HUES48 (cell line): ENCODE results near the gene CRIP2.

ENCODE experiments used
- H3K27ac ChIP-seq: one replicate; pipeline ENCODE4 v1.7.0; 2013; ENCODE audit warnings: low read depth, low read length, inconsistent platforms
- H3K27me3 ChIP-seq: 2 replicates; pipeline ENCODE4 v1.6.1; 2013; ENCODE audit warnings: mild to moderate bottlenecking, low read length; ENCODE audit not compliant: control insufficient read depth, insufficient read depth
- H3K36me3 ChIP-seq: 2 replicates; pipeline ENCODE4 v1.6.1; 2013; ENCODE audit warnings: low read length; ENCODE audit not compliant: control insufficient read depth, insufficient read depth
- H3K4me1 ChIP-seq: 2 replicates; pipeline ENCODE4 v1.6.1; 2013; ENCODE audit warnings: mild to moderate bottlenecking, low read length; ENCODE audit not compliant: control insufficient read depth, insufficient read depth
- H3K4me3 ChIP-seq: 2 replicates; pipeline ENCODE4 v1.5.1; 2013; ENCODE audit warnings: mild to moderate bottlenecking, low read depth, low read length
- H3K9ac ChIP-seq: 2 replicates; pipeline ENCODE4 v1.6.1; 2013; ENCODE audit warnings: mild to moderate bottlenecking, low read depth, low read length, moderate library complexity
- H3K9me3 ChIP-seq: 2 replicates; pipeline ENCODE4 v1.6.1; 2013; ENCODE audit warnings: low read length; ENCODE audit not compliant: control insufficient read depth, insufficient read depth

The CRIP2 gene

GRCh38 chr14:105491366-105491973, 16.8 kb downstream of the CRIP2 start:
- H3K27ac ChIP-seq = peak overlapping the region; percentile 87
- H3K4me1 ChIP-seq = no peaks in the 10 kb centered on the region; the same call in 1 of the 2 replicates
- no peaks in the 10 kb centered on the region; the same call in 1 of the 2 replicates for H3K36me3 ChIP-seq
- H3K27me3 ChIP-seq = peaks cover 37% of the 10 kb centered on the region
- H3K9ac ChIP-seq = peak overlapping the region; percentile 35; the same call in 1 of the 2 replicates
- peak overlapping the region; percentile 81 for H3K4me3 ChIP-seq
- H3K9me3 ChIP-seq = peaks cover 3% of the 10 kb centered on the region; the same call in 1 of the 2 replicates

DNA sequence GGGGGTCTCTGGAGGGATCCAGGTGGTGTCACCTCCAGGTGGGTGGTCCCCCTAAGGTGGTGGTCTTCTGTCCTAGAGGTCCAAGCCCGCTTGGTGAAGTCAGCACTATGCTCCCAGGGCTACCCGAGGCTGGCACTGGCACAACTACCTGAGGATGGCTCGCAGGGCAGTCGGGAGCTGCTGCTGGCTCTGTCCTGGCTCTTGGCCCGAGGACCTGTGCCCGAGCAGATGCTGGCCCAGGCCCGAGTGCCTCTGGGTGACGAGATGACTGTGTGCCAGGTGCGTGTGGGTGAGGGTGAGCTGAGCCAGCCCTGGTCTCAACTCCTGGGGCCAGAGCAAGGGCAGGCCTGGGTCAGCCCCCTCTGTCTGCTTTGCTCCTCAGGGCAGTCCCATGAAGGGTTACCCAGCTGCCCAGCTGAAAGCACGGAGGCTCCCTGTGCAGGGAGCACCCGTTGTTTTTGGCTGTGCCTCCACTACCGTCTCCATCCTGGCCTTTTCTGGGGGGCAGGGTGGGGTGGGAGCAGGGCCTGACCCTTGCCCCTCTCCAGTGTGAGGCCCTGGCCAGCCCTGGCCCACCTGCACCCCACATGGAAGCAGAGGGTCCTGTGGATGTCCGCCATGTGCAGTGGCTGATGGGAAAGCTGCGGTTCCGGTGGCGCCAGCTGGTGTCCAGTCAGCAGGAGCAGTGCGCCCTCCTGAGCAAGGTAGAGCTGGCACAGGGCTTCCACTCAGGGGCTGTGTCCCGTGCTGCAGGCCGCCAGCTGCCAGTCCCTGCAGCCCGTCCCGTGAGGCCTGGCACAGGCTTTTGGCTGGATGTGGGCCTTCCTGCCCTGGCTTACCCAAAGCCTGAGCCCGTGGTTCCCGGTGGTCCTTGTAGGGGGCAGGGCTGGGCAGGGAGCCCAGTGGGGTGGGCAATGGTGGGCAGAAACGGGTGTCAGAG, 17.7 kb downstream of the CRIP2 start:
- H3K9me3 ChIP-seq = peaks cover 3% of the 10 kb centered on the region; the same call in 1 of the 2 replicates
- no peaks in the 10 kb centered on the region; the same call in 1 of the 2 replicates for H3K4me1 ChIP-seq
- no peak overlapping the region for H3K27ac ChIP-seq
- no peaks in the 10 kb centered on the region; the same call in 1 of the 2 replicates for H3K36me3 ChIP-seq
- peaks cover 29% of the 10 kb centered on the region for H3K27me3 ChIP-seq
- H3K9ac ChIP-seq = no peak overlapping the region
- peak overlapping the region; percentile 45 for H3K4me3 ChIP-seq

DNA sequence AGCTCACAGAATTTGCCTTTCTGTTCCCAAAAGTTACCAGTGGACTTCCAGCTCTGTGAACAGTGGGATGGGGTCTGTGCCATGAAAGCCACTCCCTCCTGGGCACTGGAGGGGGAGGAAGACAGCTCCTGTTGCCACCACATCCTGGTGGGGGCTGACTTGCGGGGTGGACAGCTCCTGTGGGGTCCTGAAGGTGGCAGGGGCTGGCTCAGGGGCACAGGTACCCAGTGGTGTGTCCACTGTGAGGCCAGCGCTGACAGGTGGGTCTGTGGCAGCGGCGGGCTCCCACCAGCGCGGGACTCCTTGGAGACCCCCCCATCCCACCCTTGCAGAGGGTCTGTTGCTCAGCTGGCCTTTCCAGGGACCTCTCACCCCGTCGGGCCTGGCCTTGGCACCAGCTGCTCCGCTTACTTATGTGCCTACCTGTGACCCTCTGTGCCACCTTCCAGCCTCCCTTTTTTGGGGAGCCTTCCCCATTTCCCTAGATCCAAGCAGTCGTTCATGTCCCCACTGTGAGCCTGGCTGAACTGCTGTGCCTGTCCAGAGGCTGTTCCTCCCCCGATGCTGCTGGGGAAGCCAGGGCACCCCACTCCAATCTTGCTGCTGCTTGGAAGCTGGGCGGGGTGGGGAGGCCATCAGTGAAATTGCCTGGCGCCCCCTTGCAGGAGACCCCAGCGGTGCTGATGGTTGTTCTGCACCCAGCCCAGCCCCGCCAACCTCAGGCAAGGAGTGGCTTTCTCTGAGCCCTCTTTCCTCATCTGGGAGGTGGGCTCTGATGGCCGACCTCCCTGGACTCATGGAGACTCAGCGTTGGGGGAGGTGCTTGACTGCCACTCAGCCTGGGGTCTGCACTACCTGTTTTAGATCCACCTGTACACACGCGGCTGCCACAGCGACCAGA, 18.6 kb downstream of the CRIP2 start:
- H3K27me3 ChIP-seq = peaks cover 20% of the 10 kb centered on the region
- H3K4me3 ChIP-seq = no peak overlapping the region
- H3K9me3 ChIP-seq = peaks cover 3% of the 10 kb centered on the region; the same call in 1 of the 2 replicates
- H3K27ac ChIP-seq = no peak overlapping the region
- H3K36me3 ChIP-seq = no peaks in the 10 kb centered on the region; the same call in 1 of the 2 replicates
- no peak overlapping the region for H3K9ac ChIP-seq
- no peaks in the 10 kb centered on the region; the same call in 1 of the 2 replicates for H3K4me1 ChIP-seq

- Histone ChIP-seq H3K4me1 (no peaks in the 10 kb centered on the region; the same call in 1 of the 2 replicates), H3K4me3 (no peak overlapping the region), H3K27me3 (peaks cover 11% of the 10 kb centered on the region), H3K9me3 (peaks cover 3% of the 10 kb centered on the region; the same call in 1 of the 2 replicates), H3K27ac (no peak overlapping the region), H3K9ac (no peak overlapping the region), H3K36me3 (no peaks in the 10 kb centered on the region; the same call in 1 of the 2 replicates)
These were observed 19.4 kb downstream of the CRIP2 start for GRCh38 chr14:105493921-105494605.

DNA sequence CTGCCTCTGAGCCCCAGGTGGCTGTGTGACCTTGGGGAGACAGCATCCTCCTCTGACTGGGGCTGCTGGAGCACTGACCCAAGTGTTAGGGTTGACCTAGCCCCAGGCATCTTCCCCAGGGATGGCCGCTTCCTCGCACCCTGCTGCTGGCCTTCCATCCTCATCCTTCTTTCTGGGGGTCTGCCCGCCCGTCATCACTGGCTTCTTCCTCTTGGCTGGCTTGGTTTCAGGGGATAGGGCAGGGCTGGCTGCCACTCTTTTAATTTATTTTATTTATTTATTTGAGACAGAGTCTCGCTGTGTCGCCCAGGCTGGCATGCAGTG, 19.9 kb downstream of the CRIP2 start:
- no peaks in the 10 kb centered on the region; the same call in 1 of the 2 replicates for H3K36me3 ChIP-seq
- no peak overlapping the region for H3K9ac ChIP-seq
- no peak overlapping the region for H3K4me3 ChIP-seq
- peaks cover 3% of the 10 kb centered on the region; the same call in 1 of the 2 replicates for H3K9me3 ChIP-seq
- H3K4me1 ChIP-seq = no peaks in the 10 kb centered on the region; the same call in 1 of the 2 replicates
- H3K27me3 ChIP-seq = peaks cover 6% of the 10 kb centered on the region; the same call in 1 of the 2 replicates
- H3K27ac ChIP-seq = no peak overlapping the region

DNA sequence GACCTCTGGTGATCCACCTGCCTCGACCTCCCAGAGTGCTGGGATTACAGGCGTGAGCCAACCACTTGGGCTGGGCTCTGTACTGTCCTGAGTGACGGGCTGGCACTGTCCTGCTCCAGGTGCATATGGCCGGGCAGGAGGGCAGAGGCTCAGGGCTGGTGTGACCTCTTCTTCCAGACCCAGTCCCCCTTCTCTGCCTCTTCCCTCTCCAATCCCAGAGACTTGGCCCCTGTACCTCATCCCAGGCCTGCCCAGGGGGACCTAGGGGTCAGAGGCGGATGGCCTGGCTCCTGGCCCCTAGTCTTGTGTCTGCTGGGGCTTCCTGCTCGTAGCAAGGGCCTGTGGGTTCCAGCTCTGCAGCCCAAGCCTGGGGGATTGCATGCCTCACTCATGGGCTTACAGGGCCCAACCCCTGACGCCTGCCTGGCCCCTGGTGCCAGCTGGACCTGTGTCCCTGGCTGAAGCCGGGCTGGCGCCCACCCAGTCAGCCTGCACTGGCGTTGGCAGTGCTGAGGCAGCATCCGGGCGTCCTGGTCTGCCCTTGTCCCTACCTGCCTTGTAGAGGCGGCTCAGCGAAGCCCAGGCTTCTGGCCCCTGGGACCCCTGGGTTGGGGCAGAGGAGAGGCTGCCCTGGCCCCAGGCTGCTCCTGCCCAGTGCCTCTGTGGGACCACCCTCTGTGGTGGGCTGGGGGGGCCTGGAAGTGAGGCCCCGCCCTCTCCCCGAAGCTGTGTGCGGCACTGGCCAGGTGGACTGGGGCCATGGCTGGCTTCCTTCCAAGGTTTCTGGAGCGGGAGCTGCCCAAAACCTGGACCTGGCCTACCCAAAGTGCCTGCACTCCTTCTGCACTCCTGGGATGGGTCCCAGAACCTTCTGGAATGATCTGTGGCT, 20.7 kb downstream of the CRIP2 start:
- Histone ChIP-seq H3K4me3 (no peak overlapping the region), H3K4me1 (no peaks in the 10 kb centered on the region)

GRCh38 chr14:105495990-105496830, 21.6 kb downstream of the CRIP2 start:
- no peak overlapping the region for H3K9ac ChIP-seq
- no peak overlapping the region for H3K27ac ChIP-seq
- no peaks in the 10 kb centered on the region for H3K4me1 ChIP-seq
- no peak overlapping the region for H3K4me3 ChIP-seq
- H3K27me3 ChIP-seq = no peaks in the 10 kb centered on the region
- no peaks in the 10 kb centered on the region; the same call in 1 of the 2 replicates for H3K36me3 ChIP-seq
- peaks cover 3% of the 10 kb centered on the region; the same call in 1 of the 2 replicates for H3K9me3 ChIP-seq

More for the DNA sequence above, 20.7 kb downstream of the CRIP2 start:
- H3K9me3 ChIP-seq = peaks cover 3% of the 10 kb centered on the region; the same call in 1 of the 2 replicates
- no peaks in the 10 kb centered on the region; the same call in 1 of the 2 replicates for H3K36me3 ChIP-seq
- H3K27me3 ChIP-seq = no peaks in the 10 kb centered on the region
- H3K27ac ChIP-seq = no peak overlapping the region
- no peak overlapping the region for H3K9ac ChIP-seq

DNA sequence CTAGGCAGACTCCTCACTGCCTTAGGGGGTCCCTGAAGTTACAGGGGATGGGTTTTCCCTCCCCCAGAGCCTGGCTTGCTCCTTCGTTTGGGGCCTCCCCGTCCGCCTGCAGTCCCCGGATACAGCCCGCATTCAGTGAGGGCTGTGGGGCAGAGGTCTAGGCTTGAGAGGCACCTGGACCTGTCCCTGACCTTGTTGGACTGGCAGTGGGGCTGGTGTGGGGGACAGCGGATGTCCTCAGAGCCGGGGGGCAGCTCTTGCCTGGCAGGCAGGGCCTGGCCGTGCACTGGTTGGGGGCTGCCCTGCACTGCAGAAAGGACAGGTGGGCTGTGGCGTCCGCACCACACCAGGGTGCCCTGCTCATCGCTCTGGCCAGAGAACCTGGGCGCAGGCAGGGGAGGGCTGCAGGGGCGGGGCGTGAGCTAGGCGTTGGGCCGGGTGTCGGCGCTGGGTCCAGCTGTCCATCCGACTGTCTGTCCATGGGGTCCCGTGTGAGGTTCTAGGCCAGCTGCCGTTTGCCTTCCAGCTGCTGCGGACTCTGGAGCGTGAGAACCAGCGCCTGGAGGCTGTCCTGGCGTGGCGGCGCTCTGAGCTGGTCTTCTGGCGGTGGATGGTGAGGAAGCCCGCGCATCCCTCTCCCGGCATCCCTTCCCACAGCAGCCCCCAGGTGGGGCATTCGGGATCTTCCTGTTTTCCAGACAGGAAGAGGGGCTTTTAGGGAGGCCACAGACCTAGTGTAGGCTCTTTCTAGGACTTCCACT, 22.4 kb downstream of the CRIP2 start:
- Histone ChIP-seq H3K9ac (no peak overlapping the region), H3K36me3 (no peaks in the 10 kb centered on the region; the same call in 1 of the 2 replicates), H3K27me3 (no peaks in the 10 kb centered on the region), H3K9me3 (no peaks in the 10 kb centered on the region; the same call in 1 of the 2 replicates), H3K27ac (no peak overlapping the region), H3K4me3 (no peak overlapping the region), H3K4me1 (no peaks in the 10 kb centered on the region)
